Body of pancreas (tissue), 4 donors: Measurements from ENCODE around the gene LRIT2.

Source experiments
- POLR2A ChIP-seq, 3 donors: fragments of 450-650 bp; IDR thresholded peaks; one replicate each; pipeline ENCODE4 v1.6.1; 2016; ENCODE audit warnings: antibody characterized with exemption in 3 of 3, mild to moderate bottlenecking in 2 of 3
- TF ChIP-seq, protein P1 (sequence below), 7 experiments: fragments of 450-650 bp in 4 of 7; fragments of 200-600 bp in 3 of 7; sonication (generic) in 3 of 7; IDR thresholded peaks; one replicate each; pipeline ENCODE4 v1.5.1; 2016 to 2019; ENCODE audit warnings: antibody characterized with exemption in 7 of 7

GRCh38 chr10:84205049-84205852, 20.1 kb downstream of the LRIT2 start:
- TF ChIP-seq, protein P1, sequence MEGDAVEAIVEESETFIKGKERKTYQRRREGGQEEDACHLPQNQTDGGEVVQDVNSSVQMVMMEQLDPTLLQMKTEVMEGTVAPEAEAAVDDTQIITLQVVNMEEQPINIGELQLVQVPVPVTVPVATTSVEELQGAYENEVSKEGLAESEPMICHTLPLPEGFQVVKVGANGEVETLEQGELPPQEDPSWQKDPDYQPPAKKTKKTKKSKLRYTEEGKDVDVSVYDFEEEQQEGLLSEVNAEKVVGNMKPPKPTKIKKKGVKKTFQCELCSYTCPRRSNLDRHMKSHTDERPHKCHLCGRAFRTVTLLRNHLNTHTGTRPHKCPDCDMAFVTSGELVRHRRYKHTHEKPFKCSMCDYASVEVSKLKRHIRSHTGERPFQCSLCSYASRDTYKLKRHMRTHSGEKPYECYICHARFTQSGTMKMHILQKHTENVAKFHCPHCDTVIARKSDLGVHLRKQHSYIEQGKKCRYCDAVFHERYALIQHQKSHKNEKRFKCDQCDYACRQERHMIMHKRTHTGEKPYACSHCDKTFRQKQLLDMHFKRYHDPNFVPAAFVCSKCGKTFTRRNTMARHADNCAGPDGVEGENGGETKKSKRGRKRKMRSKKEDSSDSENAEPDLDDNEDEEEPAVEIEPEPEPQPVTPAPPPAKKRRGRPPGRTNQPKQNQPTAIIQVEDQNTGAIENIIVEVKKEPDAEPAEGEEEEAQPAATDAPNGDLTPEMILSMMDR (IDR thresholded peaks at IDR 0.05): peak; percentile 15 to 46 (median 38)
- TF ChIP-seq POLR2A (IDR thresholded peaks at IDR 0.05): no peak
